ENCODE measurements around the gene ABCD4. TPM values are rescaled to one million over a fixed set of nuclear protein-coding genes. Genes with fewer than 3 reads are reported as not detected.

Gene ABCD4
- total RNA-seq, 1 experiment from 2014 or later: 46.7 TPM

GRCh38 chr14:74257941-74258763 is 44.6 kb downstream of the ABCD4 start:
- BruUV-seq (replicated peaks): no TSS peak
- ChIA-PET POLR2A (ENCODE audit: low non-redundant PET) (interaction anchor here (0.7 kb wide), 1 partner anchor 108 kb away, joined by 6 read pairs; no protein-coding TSS in a partner anchor), CTCF (interaction anchor here (0.6 to 1.2 kb wide), 8 partner anchors 19 to 1764 kb away, joined by 3 to 5 read pairs (median 3); no protein-coding TSS in a partner anchor)
- TF ChIP-seq EZH2 (IDR thresholded peaks at IDR 0.05; ENCODE audit: borderline replicate concordance, low read depth, low read length, poor library complexity, severe bottlenecking) (no peak), CTCF (conservative IDR thresholded peaks at IDR 0.05; ENCODE audit: low read depth, low read length) (no peak)
- Histone ChIP-seq H3K27me3 (replicated peaks; ENCODE audit: insufficient read depth, low read depth, low read length, poor library complexity) (no peaks in the 10 kb centered on the region), H3K9me3 (ENCODE audit: low read depth, low read length, poor library complexity, severe bottlenecking) (no peaks in the 10 kb centered on the region), H3K27ac (ENCODE audit: low read depth, low read length, poor library complexity, severe bottlenecking) (no peak overlapping the region), H3K36me3 (ENCODE audit: insufficient read depth, low read length, poor library complexity, severe bottlenecking) (no peaks in the 10 kb centered on the region), H3K4me1 (ENCODE audit: insufficient read depth, low read length, poor library complexity, severe bottlenecking) (no peaks in the 10 kb centered on the region), H3K4me3 (ENCODE audit: low read depth, low read length, poor library complexity, severe bottlenecking) (peak overlapping the region; percentile 57)
- intact Hi-C loops (cut with micrococcal nuclease; ENCODE audit: unreplicated experiment): loop anchor here (1.0 kb wide), 1 partner anchor 147 kb away; no protein-coding TSS in a partner anchor
- no peak for DNase-seq (ENCODE audit: low spot score)

DNA sequence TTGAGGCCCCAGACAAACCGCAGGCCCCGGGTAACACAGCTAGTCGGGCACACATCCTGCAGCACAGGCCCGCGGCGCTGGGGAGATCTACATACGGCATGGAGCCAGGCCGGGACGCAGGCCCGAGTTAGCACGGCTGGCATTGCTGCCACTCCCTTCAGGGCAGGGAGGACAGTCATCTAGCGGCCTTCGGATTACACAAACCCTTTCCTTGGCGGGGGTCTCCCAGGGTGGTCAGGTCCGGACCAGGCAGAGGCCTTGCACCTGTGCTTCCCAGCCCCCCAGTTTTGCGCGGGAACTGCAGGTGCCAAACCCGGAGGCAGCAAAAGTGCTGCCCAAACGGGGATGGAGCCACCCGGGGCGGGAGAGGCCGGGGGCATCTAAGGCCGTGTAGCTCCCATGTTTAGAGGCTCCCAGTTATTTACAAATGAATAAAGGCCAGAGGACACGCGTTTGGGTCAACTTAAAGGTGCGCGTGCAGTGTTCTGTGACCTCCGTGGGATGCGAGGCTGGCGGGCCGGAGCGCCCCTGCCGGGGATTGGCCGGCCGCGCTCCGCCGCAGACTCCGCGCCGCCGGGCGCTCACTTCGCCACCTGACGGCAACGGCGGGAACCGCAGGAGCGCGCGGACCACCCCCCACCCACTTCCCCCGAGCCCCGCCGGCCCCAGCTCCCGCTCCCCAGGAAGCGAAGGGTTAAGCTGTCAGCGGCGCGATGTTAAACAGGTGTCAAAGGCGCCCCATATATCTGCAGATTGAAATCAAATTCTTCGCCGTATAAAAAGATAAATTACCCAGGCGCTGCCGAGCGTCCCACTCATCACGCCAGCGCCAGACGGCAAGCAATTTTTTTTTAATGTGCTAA is 45.4 kb downstream of the ABCD4 start:
- DNase-seq (ENCODE audit: low spot score): peak; percentile 54
- BruUV-seq (replicated peaks): no TSS peak
- H3K4me3 ChIP-seq (ENCODE audit: low read depth, low read length, poor library complexity, severe bottlenecking): peak overlapping the region; percentile 57
- H3K36me3 ChIP-seq (ENCODE audit: insufficient read depth, low read length, poor library complexity, severe bottlenecking): no peaks in the 10 kb centered on the region
- ChIA-PET CTCF (interaction anchor here (0.6 to 1.2 kb wide), 8 partner anchors 20 to 1763 kb away, joined by 3 to 5 read pairs (median 4); no protein-coding TSS in a partner anchor), POLR2A (ENCODE audit: low non-redundant PET) (interaction anchor here (0.7 kb wide), 1 partner anchor 107 kb away, joined by 6 read pairs; no protein-coding TSS in a partner anchor)
- H3K27me3 ChIP-seq (replicated peaks; ENCODE audit: insufficient read depth, low read depth, low read length, poor library complexity): no peaks in the 10 kb centered on the region
- TF ChIP-seq CTCF (conservative IDR thresholded peaks at IDR 0.05; ENCODE audit: low read depth, low read length): peak; percentile 66
- TF ChIP-seq EZH2 (IDR thresholded peaks at IDR 0.05; ENCODE audit: borderline replicate concordance, low read depth, low read length, poor library complexity, severe bottlenecking): no peak
- no peaks in the 10 kb centered on the region for H3K9me3 ChIP-seq (ENCODE audit: low read depth, low read length, poor library complexity, severe bottlenecking)
- H3K4me1 ChIP-seq (ENCODE audit: insufficient read depth, low read length, poor library complexity, severe bottlenecking): no peaks in the 10 kb centered on the region
- no peak overlapping the region for H3K27ac ChIP-seq (ENCODE audit: low read depth, low read length, poor library complexity, severe bottlenecking)
- intact Hi-C loops (cut with micrococcal nuclease; ENCODE audit: unreplicated experiment): loop anchor here (1.0 kb wide), 1 partner anchor 146 kb away; no protein-coding TSS in a partner anchor

DNA sequence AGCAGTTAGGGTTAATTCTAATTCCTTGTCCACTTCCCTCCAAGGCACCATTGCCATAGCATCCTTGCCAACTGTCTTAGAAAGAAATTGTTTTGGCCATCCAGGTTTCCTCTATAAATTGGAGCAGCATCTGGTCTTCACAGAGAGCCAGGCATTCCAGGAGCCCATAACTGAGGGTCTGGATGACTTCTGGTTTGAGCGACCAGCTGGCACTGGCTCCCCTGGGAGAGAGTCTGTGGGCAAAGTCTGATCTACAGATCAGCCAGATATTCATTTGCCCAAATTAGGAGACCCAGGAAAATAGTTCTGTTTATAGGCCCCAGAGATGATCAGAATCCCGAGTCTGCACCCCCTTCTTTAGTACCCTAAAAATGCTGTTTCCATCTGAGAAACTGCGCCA is 47.5 kb downstream of the ABCD4 start:
- Histone ChIP-seq H3K27me3 (replicated peaks; ENCODE audit: insufficient read depth, low read depth, low read length, poor library complexity) (no peaks in the 10 kb centered on the region), H3K36me3 (ENCODE audit: insufficient read depth, low read length, poor library complexity, severe bottlenecking) (no peaks in the 10 kb centered on the region), H3K27ac (ENCODE audit: low read depth, low read length, poor library complexity, severe bottlenecking) (no peak overlapping the region), H3K4me3 (ENCODE audit: low read depth, low read length, poor library complexity, severe bottlenecking) (no peak overlapping the region), H3K4me1 (ENCODE audit: insufficient read depth, low read length, poor library complexity, severe bottlenecking) (no peaks in the 10 kb centered on the region), H3K9me3 (ENCODE audit: low read depth, low read length, poor library complexity, severe bottlenecking) (no peaks in the 10 kb centered on the region)
- CTCF ChIA-PET: no interaction called here
- intact Hi-C loops (cut with micrococcal nuclease; ENCODE audit: unreplicated experiment): no loop called here
- no TSS peak for BruUV-seq (replicated peaks)
- no peak for TF ChIP-seq EZH2 (IDR thresholded peaks at IDR 0.05; ENCODE audit: borderline replicate concordance, low read depth, low read length, poor library complexity, severe bottlenecking)
- TF ChIP-seq CTCF (conservative IDR thresholded peaks at IDR 0.05; ENCODE audit: low read depth, low read length): no peak
- no peak for DNase-seq (ENCODE audit: low spot score)
- POLR2A ChIA-PET (ENCODE audit: low non-redundant PET): no interaction called here

Measured in A673 (cell line).